OCI-LY1 (cell line): ENCODE data around the gene ENTPD2.

Experiments used
- H2AFZ ChIP-seq: fragments of 200-600 bp; sonication (generic), shearing (Covaris generic); 2 replicates; pipeline ENCODE4 v1.6.0; 2014; ENCODE audit warnings: antibody characterized with exemption, mild to moderate bottlenecking, low read length
- H3F3A ChIP-seq: fragments of 200-600 bp; sonication (generic), shearing (Covaris generic); 2 replicates; pipeline ENCODE4 v1.6.0; 2014; ENCODE audit warnings: mild to moderate bottlenecking, antibody characterized with exemption, low read length, moderate library complexity; ENCODE audit not compliant: insufficient read depth
- H3K27ac ChIP-seq: fragments of 200-600 bp; sonication (generic); 2 replicates; pipeline ENCODE4 v1.5.1; 2014; ENCODE audit warnings: low read length, mixed run types, mild to moderate bottlenecking, low read depth; ENCODE audit not compliant: poor library complexity, severe bottlenecking
- H3K27me3 ChIP-seq: fragments of 200-600 bp; sonication (generic); 2 replicates; pipeline ENCODE4 v1.6.0; 2014; ENCODE audit warnings: antibody characterized with exemption, mild to moderate bottlenecking, low read length, moderate library complexity; ENCODE audit not compliant: insufficient read depth
- H3K36me3 ChIP-seq: fragments of 200-600 bp; sonication (generic); 2 replicates; pipeline ENCODE4 v1.6.1; 2014; ENCODE audit warnings: mild to moderate bottlenecking, antibody characterized with exemption, low read length, moderate library complexity, mixed read lengths; ENCODE audit not compliant: insufficient read depth
- H3K4me1 ChIP-seq: fragments of 200-600 bp; sonication (generic); 2 replicates; pipeline ENCODE4 v1.5.1; 2014; ENCODE audit warnings: mild to moderate bottlenecking, low read length, moderate library complexity; ENCODE audit not compliant: insufficient read depth, severe bottlenecking
- H3K4me2 ChIP-seq: fragments of 200-600 bp; sonication (generic), shearing (Covaris generic); 2 replicates; pipeline ENCODE4 v1.6.1; 2014; ENCODE audit warnings: low read length
- H3K4me3 ChIP-seq: fragments of 200-600 bp; sonication (generic); 2 replicates; pipeline ENCODE4 v1.5.1; 2014; ENCODE audit warnings: low read length, low read depth, mild to moderate bottlenecking, mixed read lengths; ENCODE audit not compliant: poor library complexity, severe bottlenecking
- H3K79me2 ChIP-seq: fragments of 200-600 bp; shearing (Covaris generic); 2 replicates; pipeline ENCODE4 v1.6.1; 2016; ENCODE audit warnings: mixed run types, low read length, mixed read lengths; ENCODE audit not compliant: insufficient read depth
- H3K9ac ChIP-seq: fragments of 200-600 bp; sonication (generic), shearing (Covaris generic); 2 replicates; pipeline ENCODE4 v1.6.1; 2014; ENCODE audit warnings: mild to moderate bottlenecking, low read length, mixed read lengths
- H3K9me2 ChIP-seq: fragments of 200-600 bp; sonication (generic), shearing (Covaris generic); 2 replicates; pipeline ENCODE4 v1.6.1; 2014; ENCODE audit warnings: low read depth, mild to moderate bottlenecking, low read length, mixed read lengths
- H3K9me3 ChIP-seq: fragments of 200-600 bp; shearing (Covaris generic); 2 replicates; pipeline ENCODE4 v1.6.1; 2014; ENCODE audit warnings: low read length, mixed read lengths
- H4K20me1 ChIP-seq: fragments of 200-600 bp; sonication (generic), shearing (Covaris generic); 2 replicates; pipeline ENCODE4 v1.6.0; 2016; ENCODE audit warnings: mild to moderate bottlenecking, low read length; ENCODE audit not compliant: insufficient read depth
- EZH2 ChIP-seq: fragments of 200-600 bp; sonication (generic), shearing (Covaris generic); IDR thresholded peaks from 2 replicates; pipeline ENCODE4 v1.8.0; 2017; ENCODE audit warnings: borderline replicate concordance, mixed run types, mild to moderate bottlenecking, antibody characterized with exemption, low read length, moderate library complexity, mixed read lengths
- TF ChIP-seq, protein P1 (sequence below): fragments of 200-600 bp; sonication (generic), shearing (Covaris generic); IDR thresholded peaks from 2 replicates; pipeline ENCODE4 v1.5.1; 2017; ENCODE audit warnings: mild to moderate bottlenecking, antibody characterized with exemption, low read length, moderate library complexity, mixed read lengths

The ENTPD2 gene

DNA sequence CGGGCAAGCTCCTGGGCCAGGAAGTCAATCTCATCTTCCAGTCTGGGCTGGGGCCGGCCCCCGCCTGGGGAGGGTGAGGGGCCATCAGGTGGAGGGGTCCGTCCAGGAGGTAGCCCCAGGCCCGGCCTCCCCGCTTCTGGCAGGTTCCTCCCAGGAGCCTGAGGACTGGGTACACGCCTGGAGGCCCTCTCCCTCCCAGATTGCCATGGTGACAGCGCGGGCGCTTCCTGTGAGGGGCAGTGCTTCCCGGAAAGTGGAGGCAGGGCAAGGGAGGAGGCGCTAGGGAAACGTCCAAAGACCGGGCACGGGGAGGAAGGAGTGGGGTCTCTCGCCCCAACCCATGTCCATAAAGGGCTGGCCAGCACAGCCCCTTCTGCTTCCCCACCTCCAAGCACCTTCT, 12.7 kb downstream of the ENTPD2 start:
- Histone ChIP-seq H3K9me3 (no peaks in the 10 kb centered on the region), H3K9me2 (no peaks in the 10 kb centered on the region), H3K4me1 (peaks cover 3% of the 10 kb centered on the region), H3K27ac (no peak overlapping the region), H3K79me2 (no peaks in the 10 kb centered on the region), H3K36me3 (no peaks in the 10 kb centered on the region), H3K4me2 (no peak overlapping the region), H4K20me1 (no peaks in the 10 kb centered on the region), H3K27me3 (peaks cover 23% of the 10 kb centered on the region), H3K4me3 (no peak overlapping the region), H2AFZ (no peak overlapping the region), H3F3A (no peaks in the 10 kb centered on the region), H3K9ac (no peak overlapping the region)
- TF ChIP-seq EZH2, result no peak
- TF ChIP-seq, protein P1, sequence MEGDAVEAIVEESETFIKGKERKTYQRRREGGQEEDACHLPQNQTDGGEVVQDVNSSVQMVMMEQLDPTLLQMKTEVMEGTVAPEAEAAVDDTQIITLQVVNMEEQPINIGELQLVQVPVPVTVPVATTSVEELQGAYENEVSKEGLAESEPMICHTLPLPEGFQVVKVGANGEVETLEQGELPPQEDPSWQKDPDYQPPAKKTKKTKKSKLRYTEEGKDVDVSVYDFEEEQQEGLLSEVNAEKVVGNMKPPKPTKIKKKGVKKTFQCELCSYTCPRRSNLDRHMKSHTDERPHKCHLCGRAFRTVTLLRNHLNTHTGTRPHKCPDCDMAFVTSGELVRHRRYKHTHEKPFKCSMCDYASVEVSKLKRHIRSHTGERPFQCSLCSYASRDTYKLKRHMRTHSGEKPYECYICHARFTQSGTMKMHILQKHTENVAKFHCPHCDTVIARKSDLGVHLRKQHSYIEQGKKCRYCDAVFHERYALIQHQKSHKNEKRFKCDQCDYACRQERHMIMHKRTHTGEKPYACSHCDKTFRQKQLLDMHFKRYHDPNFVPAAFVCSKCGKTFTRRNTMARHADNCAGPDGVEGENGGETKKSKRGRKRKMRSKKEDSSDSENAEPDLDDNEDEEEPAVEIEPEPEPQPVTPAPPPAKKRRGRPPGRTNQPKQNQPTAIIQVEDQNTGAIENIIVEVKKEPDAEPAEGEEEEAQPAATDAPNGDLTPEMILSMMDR, result no peak

DNA sequence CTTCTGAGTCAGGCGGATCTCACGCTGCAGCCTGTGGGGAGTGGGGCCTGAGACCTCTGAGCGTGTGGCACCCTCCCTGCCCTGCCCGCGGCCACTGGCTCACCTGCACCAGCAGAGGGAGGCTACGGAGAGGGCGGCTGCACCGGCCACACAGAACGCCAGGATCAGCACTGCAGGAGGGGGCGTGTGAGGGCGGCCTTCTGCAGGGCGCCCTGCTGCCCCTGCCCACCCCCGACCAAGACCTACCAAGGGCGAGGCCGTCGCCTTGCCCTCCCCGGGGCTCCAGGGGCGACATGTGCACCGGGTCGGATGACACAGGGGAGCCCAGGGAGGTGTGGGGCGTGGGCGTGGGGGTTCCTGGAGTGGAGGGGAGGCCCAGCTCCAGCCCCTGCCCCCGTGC, 13.3 kb downstream of the ENTPD2 start:
- Histone ChIP-seq H2AFZ (no peak overlapping the region), H3F3A (no peaks in the 10 kb centered on the region), H4K20me1 (no peaks in the 10 kb centered on the region), H3K27ac (no peak overlapping the region), H3K36me3 (no peaks in the 10 kb centered on the region), H3K9me3 (no peaks in the 10 kb centered on the region), H3K9me2 (no peaks in the 10 kb centered on the region), H3K4me1 (no peaks in the 10 kb centered on the region), H3K27me3 (peaks cover 23% of the 10 kb centered on the region), H3K4me3 (no peak overlapping the region), H3K4me2 (no peak overlapping the region), H3K9ac (no peak overlapping the region), H3K79me2 (no peaks in the 10 kb centered on the region)
- TF ChIP-seq EZH2, result no peak
- TF ChIP-seq, protein P1, result no peak

DNA sequence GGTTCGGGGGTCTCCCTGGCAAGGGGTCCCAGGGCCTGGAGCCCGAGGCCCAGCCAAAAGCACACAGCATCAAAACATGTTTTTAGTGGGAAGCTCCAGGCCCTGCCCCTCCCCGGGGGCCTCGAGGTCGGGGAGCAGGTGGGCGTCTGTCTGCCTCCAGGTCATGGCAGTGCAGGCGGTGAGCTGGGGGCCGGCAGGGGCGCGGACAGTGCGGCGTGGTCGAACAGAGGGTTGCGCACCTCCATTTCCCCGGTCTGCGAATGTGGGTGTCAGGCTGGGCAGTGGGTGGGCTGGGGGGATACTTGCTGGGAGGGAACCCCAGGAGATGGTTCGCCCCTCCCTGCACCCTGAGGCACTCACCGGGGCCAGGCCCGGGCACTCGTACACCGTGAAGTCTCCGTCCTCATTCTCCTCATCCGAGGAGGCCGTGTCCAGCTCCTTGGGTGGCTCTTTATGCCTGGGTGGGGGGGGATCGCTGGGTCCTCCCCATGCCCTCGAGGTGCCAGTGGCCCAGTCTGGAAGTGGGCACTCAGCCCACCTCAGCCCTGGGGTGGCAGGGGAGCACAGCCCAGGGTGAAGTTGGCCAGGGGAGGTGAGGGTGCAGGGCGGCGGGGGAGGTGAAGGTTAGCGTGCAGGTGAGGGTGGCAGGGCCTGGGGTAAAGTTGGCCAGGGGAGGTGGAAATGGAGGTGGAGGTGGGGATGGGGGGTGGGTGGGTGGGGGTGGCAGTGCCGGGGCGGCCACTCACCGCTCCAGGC, 14.1 kb downstream of the ENTPD2 start:
- Histone ChIP-seq H3K4me3 (no peak overlapping the region), H3K9me2 (no peaks in the 10 kb centered on the region), H3K4me1 (no peaks in the 10 kb centered on the region), H3K27ac (no peak overlapping the region), H3K27me3 (peaks cover 18% of the 10 kb centered on the region; the same call in 1 of the 2 replicates), H3K9me3 (no peaks in the 10 kb centered on the region), H3K36me3 (no peaks in the 10 kb centered on the region), H3F3A (no peaks in the 10 kb centered on the region), H3K9ac (no peak overlapping the region), H3K4me2 (no peak overlapping the region), H3K79me2 (no peaks in the 10 kb centered on the region), H2AFZ (no peak overlapping the region), H4K20me1 (no peaks in the 10 kb centered on the region)
- no peak for TF ChIP-seq EZH2
- TF ChIP-seq, protein P1, result no peak
